ENCODE data around the gene ARHGAP28. TPM values are rescaled to one million over a fixed set of nuclear protein-coding genes. Genes with fewer than 3 reads are reported as not detected.
"Not testable (repeated sequence)": the region's sequence is repeated elsewhere in the genome, so short reads cannot be mapped to it uniquely, and the experiment has no call there.

Gene ARHGAP28
- total RNA-seq, 2 donors from 2014 or later: 16.3 to 16.5 TPM

DNA sequence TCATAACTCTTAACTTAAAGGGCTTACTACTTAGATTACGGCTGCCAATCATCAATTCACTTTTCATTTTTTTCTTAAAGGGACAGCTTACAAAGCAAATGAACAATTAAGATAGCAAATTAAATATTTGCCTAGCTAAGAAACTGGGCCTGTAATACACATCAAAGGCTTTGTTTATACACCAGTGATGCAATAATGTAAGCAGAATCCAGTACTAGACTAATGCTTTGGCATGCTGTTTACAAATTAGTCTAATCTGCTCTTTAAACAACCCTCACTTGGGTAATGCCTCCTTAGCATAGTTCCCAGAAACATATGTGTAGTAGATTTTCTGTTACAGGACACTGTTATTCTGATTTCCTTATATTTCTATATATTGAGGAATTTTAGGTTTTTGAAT is 105.8 kb downstream of the ARHGAP28 start:
- ATAC-seq (peak; percentile 63), DNase-seq (no peak)
- H3K36me3 ChIP-seq (replicated peaks in 1 of 2; ENCODE audit: insufficient read depth in 1 of 2, low read depth in 2 of 2): no peaks in the 10 kb centered on the region
- intact Hi-C loops (cut with DNase I): no loop called here
- H3K4me1 ChIP-seq: peaks cover 7% of the 10 kb centered on the region
- no peak overlapping the region for H3K4me3 ChIP-seq
- no peak overlapping the region for H3K27ac ChIP-seq
- no peaks in the 10 kb centered on the region for H3K9me3 ChIP-seq
- 21 to 48% methylated on average over 1 of the region's 1 CpG for WGBS, 2 donors
- H3K27me3 ChIP-seq: no peaks in the 10 kb centered on the region
- no peak for TF ChIP-seq POLR2A (IDR thresholded peaks at IDR 0.05)
- no peak for TF ChIP-seq CTCF (IDR thresholded peaks at IDR 0.05)

GRCh38 chr18:6836331-6836730 is 106.8 kb downstream of the ARHGAP28 start:
- no peak for ATAC-seq
- Histone ChIP-seq H3K4me3 (no peak overlapping the region), H3K4me1 (peaks cover 7% of the 10 kb centered on the region), H3K27ac (no peak overlapping the region), H3K27me3 (no peaks in the 10 kb centered on the region), H3K9me3 (no peaks in the 10 kb centered on the region), H3K36me3 (replicated peaks in 1 of 2; ENCODE audit: insufficient read depth in 1 of 2, low read depth in 2 of 2) (no peaks in the 10 kb centered on the region)
- TF ChIP-seq POLR2A (IDR thresholded peaks at IDR 0.05): no peak
- TF ChIP-seq CTCF (IDR thresholded peaks at IDR 0.05): no peak
- intact Hi-C loops (cut with DNase I): no loop called here
- 80 to 94% methylated on average over 1 of the region's 1 CpG for WGBS, 2 donors
- no peak for DNase-seq

GRCh38 chr18:6837904-6838303 is 108.4 kb downstream of the ARHGAP28 start:
- H3K4me1 ChIP-seq: peaks cover 7% of the 10 kb centered on the region
- no peak overlapping the region for H3K4me3 ChIP-seq
- no peaks in the 10 kb centered on the region for H3K36me3 ChIP-seq (replicated peaks in 1 of 2; ENCODE audit: insufficient read depth in 1 of 2, low read depth in 2 of 2)
- no peaks in the 10 kb centered on the region for H3K9me3 ChIP-seq
- ATAC-seq (no peak), DNase-seq (no peak)
- 96 to 97% methylated on average over 3 of the region's 3 CpGs for WGBS, 2 donors
- TF ChIP-seq CTCF (IDR thresholded peaks at IDR 0.05) (no peak), POLR2A (IDR thresholded peaks at IDR 0.05) (no peak)
- no peaks in the 10 kb centered on the region for H3K27me3 ChIP-seq
- H3K27ac ChIP-seq: no peak overlapping the region
- intact Hi-C loops (cut with DNase I): no loop called here

DNA sequence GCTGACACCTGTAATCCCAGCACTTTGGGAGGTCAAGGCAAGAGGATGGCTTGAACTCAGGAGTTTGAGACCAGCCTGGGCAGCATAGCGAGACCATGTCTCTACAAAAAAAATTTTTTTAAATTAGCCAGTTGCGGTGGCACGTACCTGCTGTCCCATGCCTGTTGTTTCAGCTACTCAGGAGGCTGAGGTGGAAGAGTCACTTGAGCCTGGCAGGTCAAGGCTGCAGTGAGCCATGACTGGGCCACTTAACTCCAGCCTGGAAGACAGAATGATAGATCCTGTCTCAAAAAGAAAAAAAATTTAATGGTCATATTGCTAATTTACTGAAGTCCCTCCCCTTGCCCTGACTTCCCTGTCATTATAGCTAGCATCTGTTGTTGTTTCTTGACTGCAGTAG is 112.6 kb downstream of the ARHGAP28 start:
- DNase-seq (no peak), ATAC-seq (no peak)
- no peak overlapping the region for H3K4me3 ChIP-seq
- H3K27me3 ChIP-seq: no peaks in the 10 kb centered on the region
- WGBS, 2 donors: 83 to 85% methylated on average over 3 of the region's 3 CpGs
- no peaks in the 10 kb centered on the region for H3K9me3 ChIP-seq
- H3K27ac ChIP-seq: no peak overlapping the region
- H3K36me3 ChIP-seq (replicated peaks in 1 of 2; ENCODE audit: insufficient read depth in 1 of 2, low read depth in 2 of 2): no peaks in the 10 kb centered on the region
- intact Hi-C loops (cut with DNase I): no loop called here
- no peaks in the 10 kb centered on the region for H3K4me1 ChIP-seq
- TF ChIP-seq CTCF (IDR thresholded peaks at IDR 0.05): no peak
- no peak for TF ChIP-seq POLR2A (IDR thresholded peaks at IDR 0.05)

GRCh38 chr18:6843308-6843707 is 113.8 kb downstream of the ARHGAP28 start:
- TF ChIP-seq POLR2A (IDR thresholded peaks at IDR 0.05): no peak
- TF ChIP-seq CTCF (IDR thresholded peaks at IDR 0.05): no peak
- no peak overlapping the region for H3K27ac ChIP-seq
- no peak for DNase-seq
- H3K4me1 ChIP-seq: no peaks in the 10 kb centered on the region
- no peaks in the 10 kb centered on the region for H3K36me3 ChIP-seq (replicated peaks in 1 of 2; ENCODE audit: insufficient read depth in 1 of 2, low read depth in 2 of 2)
- no peak for ATAC-seq
- intact Hi-C loops (cut with DNase I): no loop called here
- H3K9me3 ChIP-seq: no peaks in the 10 kb centered on the region
- H3K27me3 ChIP-seq: no peaks in the 10 kb centered on the region
- 76 to 83% methylated on average over 2 of the region's 2 CpGs for WGBS, 2 donors
- no peak overlapping the region for H3K4me3 ChIP-seq

- ATAC-seq; H3K9me3 ChIP-seq; H3K4me3 ChIP-seq; H3K27me3 ChIP-seq; H3K36me3 ChIP-seq (replicated peaks in 1 of 2; ENCODE audit: insufficient read depth in 1 of 2, low read depth in 2 of 2); intact Hi-C loops (cut with DNase I); DNase-seq; H3K27ac ChIP-seq; H3K4me1 ChIP-seq: not testable (repeated sequence)
- 77 to 89% methylated on average over 1 of the region's 1 CpG for WGBS, 2 donors
These were observed 116.0 kb downstream of the ARHGAP28 start for GRCh38 chr18:6845521-6845920.

Data from body of pancreas (tissue), 4 donors.